HG03520 (cell line): ENCODE results near the gene RPS6KC1.
"Not testable (repeated sequence)": the region's sequence is repeated elsewhere in the genome, so short reads cannot be mapped to it uniquely, and the experiment has no call there.

Experiments used
- ATAC-seq: cut with Tn5 transposase; IDR thresholded peaks from one replicate; pipeline ENCODE4 v1.9.1; 2021; ENCODE audit warnings: mild to moderate bottlenecking, moderate library complexity; ENCODE audit not compliant: unreplicated experiment

The RPS6KC1 gene

GRCh38 chr1:213148905-213149304 is 97.9 kb downstream of the RPS6KC1 start:
- no peak for ATAC-seq

GRCh38 chr1:213150090-213150489 is 99.0 kb downstream of the RPS6KC1 start:
- ATAC-seq, result not testable (repeated sequence)

- no peak for ATAC-seq
These were observed 103.1 kb downstream of the RPS6KC1 start for GRCh38 chr1:213154056-213154685.

- no peak for ATAC-seq
These were observed 108.3 kb downstream of the RPS6KC1 start for GRCh38 chr1:213159376-213159775.

- not testable (repeated sequence) for ATAC-seq
These were observed 109.4 kb downstream of the RPS6KC1 start for GRCh38 chr1:213160442-213160841.

GRCh38 chr1:213162338-213162737 is 111.3 kb downstream of the RPS6KC1 start:
- ATAC-seq, result no peak

GRCh38 chr1:213162862-213163261 is 111.8 kb downstream of the RPS6KC1 start:
- ATAC-seq, result no peak

GRCh38 chr1:213163278-213163711 is 112.3 kb downstream of the RPS6KC1 start:
- ATAC-seq, result no peak

GRCh38 chr1:213164561-213164960 is 113.5 kb downstream of the RPS6KC1 start:
- no peak for ATAC-seq

GRCh38 chr1:213166852-213167251 is 115.8 kb downstream of the RPS6KC1 start:
- ATAC-seq, result no peak

GRCh38 chr1:213171711-213172110 is 120.7 kb downstream of the RPS6KC1 start:
- ATAC-seq, result no peak

- no peak for ATAC-seq
These were observed 125.3 kb downstream of the RPS6KC1 start for GRCh38 chr1:213176341-213176740.

GRCh38 chr1:213179784-213180183 is 128.7 kb downstream of the RPS6KC1 start:
- ATAC-seq, result no peak

GRCh38 chr1:213180833-213181232 is 129.8 kb downstream of the RPS6KC1 start:
- no peak for ATAC-seq

- no peak for ATAC-seq
These were observed 132.1 kb downstream of the RPS6KC1 start for GRCh38 chr1:213183036-213183672.

GRCh38 chr1:213186168-213186567 is 135.1 kb downstream of the RPS6KC1 start:
- ATAC-seq, result no peak

- no peak for ATAC-seq
These were observed 141.0 kb downstream of the RPS6KC1 start for GRCh38 chr1:213192026-213192425.

- no peak for ATAC-seq
These were observed 143.3 kb downstream of the RPS6KC1 start for GRCh38 chr1:213194383-213194782.

- no peak for ATAC-seq
These were observed 143.8 kb downstream of the RPS6KC1 start for GRCh38 chr1:213194855-213195254.

GRCh38 chr1:213196328-213197054 is 145.4 kb downstream of the RPS6KC1 start:
- ATAC-seq, result not testable (repeated sequence)

GRCh38 chr1:213200630-213201029 is 149.6 kb downstream of the RPS6KC1 start:
- no peak for ATAC-seq
